ENCODE data around the gene TRAIP.

DNA sequence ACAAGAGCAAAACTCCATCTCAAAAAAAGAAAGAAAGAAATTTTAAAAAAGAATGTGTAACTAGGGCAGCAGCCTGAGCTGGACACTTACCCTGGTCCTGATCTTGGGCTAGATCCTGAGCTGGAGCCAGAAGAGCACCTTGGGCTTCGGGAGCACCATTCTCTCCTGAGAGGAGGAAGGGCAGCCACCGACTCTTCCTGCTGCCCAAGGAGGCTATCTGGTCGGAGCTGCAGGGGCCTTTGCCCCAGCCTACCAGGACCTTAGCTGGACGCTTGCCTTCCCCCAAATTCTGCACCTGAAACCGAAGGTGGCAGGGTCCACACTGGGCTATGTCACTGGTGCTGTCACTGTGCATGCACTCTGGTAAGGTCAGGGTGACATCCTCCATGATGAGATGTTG, 20.2 kb upstream of the TRAIP start:
- TF ChIP-seq, protein P1, sequence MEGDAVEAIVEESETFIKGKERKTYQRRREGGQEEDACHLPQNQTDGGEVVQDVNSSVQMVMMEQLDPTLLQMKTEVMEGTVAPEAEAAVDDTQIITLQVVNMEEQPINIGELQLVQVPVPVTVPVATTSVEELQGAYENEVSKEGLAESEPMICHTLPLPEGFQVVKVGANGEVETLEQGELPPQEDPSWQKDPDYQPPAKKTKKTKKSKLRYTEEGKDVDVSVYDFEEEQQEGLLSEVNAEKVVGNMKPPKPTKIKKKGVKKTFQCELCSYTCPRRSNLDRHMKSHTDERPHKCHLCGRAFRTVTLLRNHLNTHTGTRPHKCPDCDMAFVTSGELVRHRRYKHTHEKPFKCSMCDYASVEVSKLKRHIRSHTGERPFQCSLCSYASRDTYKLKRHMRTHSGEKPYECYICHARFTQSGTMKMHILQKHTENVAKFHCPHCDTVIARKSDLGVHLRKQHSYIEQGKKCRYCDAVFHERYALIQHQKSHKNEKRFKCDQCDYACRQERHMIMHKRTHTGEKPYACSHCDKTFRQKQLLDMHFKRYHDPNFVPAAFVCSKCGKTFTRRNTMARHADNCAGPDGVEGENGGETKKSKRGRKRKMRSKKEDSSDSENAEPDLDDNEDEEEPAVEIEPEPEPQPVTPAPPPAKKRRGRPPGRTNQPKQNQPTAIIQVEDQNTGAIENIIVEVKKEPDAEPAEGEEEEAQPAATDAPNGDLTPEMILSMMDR (IDR thresholded peaks at IDR 0.05) = no peak
- TF ChIP-seq POLR2A (IDR thresholded peaks at IDR 0.05) = no peak

Measured in testis (tissue), 2 donors.